IPS DF 6.9 (cell line): ENCODE measurements around the gene ASPSCR1.

ENCODE experiments used
- DNase-seq: peaks from one replicate; pipeline ENCODE4 v3.0.0-alpha.2; 2013; ENCODE audit warnings: low read depth, low spot score
- H3K27ac ChIP-seq: one replicate; pipeline ENCODE4 v1.5.1; 2013; ENCODE audit warnings: low read length, control low read depth
- H3K27me3 ChIP-seq: 2 replicates; pipeline ENCODE4 v1.6.1; 2013; ENCODE audit warnings: mild to moderate bottlenecking, low read length; ENCODE audit not compliant: control insufficient read depth, insufficient read depth
- H3K36me3 ChIP-seq: 2 replicates; pipeline ENCODE4 v1.6.1; 2013; ENCODE audit warnings: low read length; ENCODE audit not compliant: control insufficient read depth, insufficient read depth
- H3K4me1 ChIP-seq: 2 replicates; pipeline ENCODE4 v1.6.1; 2013; ENCODE audit warnings: low read length; ENCODE audit not compliant: control insufficient read depth, insufficient read depth
- H3K4me3 ChIP-seq: 2 replicates; pipeline ENCODE4 v1.5.1; 2013; ENCODE audit warnings: mild to moderate bottlenecking, low read length
- H3K9me3 ChIP-seq: 2 replicates; pipeline ENCODE4 v1.6.1; 2013; ENCODE audit warnings: low read length, inconsistent platforms; ENCODE audit not compliant: control insufficient read depth, insufficient read depth
- WGBS: extraction: QIAGEN DNeasy Blood & Tissue Kit; methylation state at CpG from one replicate; pipeline ENCODE4 v1.1.7; 2013; ENCODE audit warnings: mixed read lengths, missing lambda C conversion rate; ENCODE audit not compliant: insufficient read length, insufficient coverage; 5-methylcytosine and 5-hydroxymethylcytosine counted together

Gene ASPSCR1

DNA sequence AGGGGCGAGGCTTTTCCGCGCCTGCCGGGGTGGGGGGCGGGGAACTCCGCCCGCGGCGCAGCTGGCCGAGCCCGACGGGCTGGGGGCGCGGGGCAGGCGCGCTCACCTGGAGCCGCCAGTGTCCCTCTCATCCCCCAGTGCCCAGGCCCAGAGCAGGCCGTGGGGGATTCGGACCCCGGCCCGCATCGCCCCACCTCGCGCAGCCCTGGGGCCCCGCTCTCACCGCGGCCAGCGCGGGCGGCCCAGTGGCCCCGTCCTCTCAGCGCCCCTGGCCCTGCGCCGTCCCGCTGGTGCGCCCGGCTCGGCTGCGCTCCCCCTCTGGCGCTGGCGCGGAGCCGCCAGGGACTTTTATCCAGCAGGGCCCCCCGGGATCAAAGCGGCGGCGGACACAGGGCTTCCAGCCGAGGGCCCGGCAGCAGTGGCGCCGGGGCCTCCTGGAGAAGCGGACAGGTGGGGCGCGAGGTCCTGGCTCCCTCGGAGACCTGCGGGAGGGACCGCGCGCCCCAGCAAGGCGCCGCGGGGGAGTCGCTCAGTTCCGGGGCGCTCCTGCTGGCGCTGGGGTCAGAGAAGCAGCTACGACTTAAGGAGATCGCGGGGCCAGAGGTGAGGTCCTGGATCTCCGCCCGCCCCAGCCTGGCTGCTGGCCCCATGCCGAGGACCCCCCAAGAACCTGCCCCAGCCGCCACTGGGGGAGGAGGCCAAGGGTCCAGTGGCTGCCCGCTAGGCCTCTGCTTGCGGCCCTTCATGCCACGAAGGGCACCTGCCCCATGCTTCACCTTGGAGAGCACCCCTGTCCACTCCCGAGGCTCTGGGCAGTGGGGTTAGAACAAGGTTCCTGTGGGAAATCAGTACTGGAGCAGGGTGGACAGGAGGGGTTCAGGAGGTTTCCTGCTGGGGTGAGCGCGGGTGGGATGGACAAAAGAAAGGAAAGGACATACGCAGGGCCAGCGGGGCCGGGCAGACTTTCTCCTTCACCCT lies 15.6 kb upstream of the ASPSCR1 start:
- no peaks in the 10 kb centered on the region; the same call in 1 of the 2 replicates for H3K36me3 ChIP-seq
- H3K9me3 ChIP-seq = no peaks in the 10 kb centered on the region
- H3K27me3 ChIP-seq = peaks cover 37% of the 10 kb centered on the region
- DNase-seq = no peak
- no CpG with 5 or more reads among the region's 82 CpGs for WGBS
- H3K27ac ChIP-seq = no peak overlapping the region
- H3K4me3 ChIP-seq = peak overlapping the region; percentile 40; the same call in 1 of the 2 replicates
- peaks cover 5% of the 10 kb centered on the region; the same call in 1 of the 2 replicates for H3K4me1 ChIP-seq

DNA sequence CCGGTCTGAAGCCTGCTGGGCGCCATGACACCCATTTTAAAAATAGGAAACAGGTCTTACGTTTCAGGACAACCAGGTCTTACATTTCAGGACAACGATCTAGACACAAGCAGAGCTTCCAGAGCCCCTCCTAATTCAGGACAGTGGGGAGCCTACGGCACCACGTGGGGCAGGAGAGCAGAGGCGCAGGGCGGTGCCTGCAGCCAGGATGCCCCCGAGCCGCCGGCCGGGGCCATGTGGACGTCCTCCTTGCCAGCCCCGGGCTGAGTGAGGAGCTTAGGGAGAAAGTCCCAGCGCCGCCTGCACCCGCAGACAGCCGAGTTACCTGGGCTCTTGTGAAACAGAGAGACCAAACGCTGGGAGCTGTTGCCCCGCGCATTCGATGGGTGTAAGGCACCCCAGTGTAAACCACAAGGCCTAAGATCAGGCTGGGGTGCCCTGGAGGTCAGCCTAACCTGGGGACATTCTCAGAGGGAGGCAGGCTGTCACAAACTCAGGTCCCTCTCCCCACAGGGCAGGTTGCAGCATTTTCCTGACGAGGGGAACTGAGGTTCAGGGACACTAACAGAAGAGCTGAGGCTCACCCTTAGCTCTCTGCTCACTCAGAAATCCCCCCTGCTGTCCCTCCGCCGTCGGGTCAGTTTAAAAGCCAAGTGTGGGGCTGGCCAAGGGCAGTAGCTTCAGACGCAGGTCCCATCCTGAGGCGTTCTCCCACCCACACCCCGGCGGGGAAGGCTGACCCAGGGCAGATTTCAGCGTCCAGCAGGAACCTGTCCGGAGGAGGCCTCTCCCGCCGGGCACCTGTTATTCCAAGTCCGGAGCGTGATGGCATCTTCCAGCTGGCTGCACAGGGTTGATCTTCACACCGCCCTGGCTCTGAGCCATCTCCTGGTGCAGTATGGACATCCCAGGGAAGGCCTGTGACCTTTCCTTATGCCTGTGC lies 14.7 kb upstream of the ASPSCR1 start:
- Histone ChIP-seq H3K36me3 (no peaks in the 10 kb centered on the region; the same call in 1 of the 2 replicates), H3K9me3 (no peaks in the 10 kb centered on the region), H3K27ac (no peak overlapping the region), H3K4me1 (peaks cover 12% of the 10 kb centered on the region), H3K4me3 (no peak overlapping the region), H3K27me3 (peaks cover 37% of the 10 kb centered on the region)
- DNase-seq = no peak
- WGBS = no CpG with 5 or more reads among the region's 37 CpGs

DNA sequence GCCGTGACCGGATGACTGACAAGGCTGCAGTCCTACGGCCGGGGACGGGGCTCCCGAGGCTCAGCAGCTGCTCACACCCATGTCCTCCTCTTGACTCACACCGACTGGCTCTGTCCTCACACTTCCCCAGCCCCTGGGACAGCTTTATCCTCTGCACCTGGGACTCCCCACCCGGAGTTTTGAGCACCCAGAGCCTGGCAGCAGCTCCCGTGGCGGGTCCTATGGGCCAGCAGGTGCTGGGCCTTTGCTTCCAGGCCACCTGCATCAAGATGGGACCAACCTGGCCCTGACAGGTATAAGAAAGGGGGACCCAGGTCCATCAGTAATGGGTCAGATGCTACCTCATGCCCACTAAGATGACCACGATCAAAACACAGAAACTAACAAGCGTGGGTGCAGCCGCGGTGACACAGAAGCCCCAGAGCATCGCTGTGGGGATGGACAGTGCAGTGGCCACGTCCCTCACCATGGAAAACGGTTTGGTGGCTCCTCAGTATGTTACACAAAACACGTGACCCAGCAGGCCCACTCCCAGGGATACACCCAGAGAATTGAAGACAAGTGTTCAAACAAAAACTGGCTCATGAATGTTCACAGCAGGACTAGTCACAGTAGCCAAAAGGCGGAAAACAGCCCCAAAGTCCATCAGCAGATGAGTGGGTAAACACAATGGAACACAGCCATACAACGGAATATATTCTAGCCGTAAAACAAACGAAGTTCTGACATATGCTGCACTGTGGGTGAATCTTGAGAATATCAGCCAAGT lies 13.2 kb upstream of the ASPSCR1 start:
- peaks cover 24% of the 10 kb centered on the region for H3K27me3 ChIP-seq
- peaks cover 13% of the 10 kb centered on the region for H3K4me1 ChIP-seq
- no peak for DNase-seq

DNA sequence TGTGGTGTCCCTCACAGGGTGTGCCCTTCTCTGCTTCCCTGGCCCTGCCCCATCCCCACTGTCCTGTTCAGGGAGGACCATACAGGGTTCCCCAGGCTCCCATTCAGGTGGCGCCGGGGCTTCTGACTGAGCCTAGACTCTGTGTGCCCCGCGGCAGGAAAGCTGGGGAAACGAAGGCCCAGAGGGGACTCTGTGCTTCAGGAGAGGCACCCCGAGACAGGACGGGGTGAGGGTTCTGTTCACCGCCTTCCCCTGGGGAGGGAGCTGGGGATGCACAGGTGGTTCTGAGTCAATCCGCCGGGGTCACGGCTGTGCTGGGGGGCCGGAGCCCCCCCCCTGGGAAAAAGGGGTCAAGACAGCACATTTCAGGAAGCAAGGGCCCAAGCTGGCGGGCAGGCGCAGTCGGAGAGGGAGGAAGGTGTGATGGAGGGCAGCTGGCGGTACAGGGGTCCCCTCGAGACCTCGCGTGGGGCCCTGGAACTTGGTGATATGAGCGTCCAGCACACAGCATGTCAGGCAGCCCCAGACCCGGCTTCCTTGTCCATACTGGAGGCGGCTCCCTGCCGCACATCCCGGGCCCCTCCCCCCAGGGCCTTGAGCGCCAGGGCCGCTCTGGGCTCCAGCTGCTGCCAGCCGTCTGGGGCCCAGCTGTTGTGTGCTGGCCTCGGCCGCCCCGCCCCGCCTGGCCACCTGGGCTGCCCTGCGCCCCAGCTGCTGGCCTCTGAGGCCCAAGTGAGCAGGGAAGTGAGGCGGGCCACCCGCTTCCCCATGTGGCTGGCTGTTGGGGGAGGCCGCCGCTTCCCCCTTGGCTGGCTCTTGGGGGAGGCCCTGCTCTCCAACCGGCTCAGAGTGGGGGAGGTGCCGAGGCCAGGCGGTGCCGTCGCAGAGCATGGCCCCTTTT lies 10.8 kb upstream of the ASPSCR1 start:
- no peak overlapping the region for H3K4me3 ChIP-seq
- H3K27me3 ChIP-seq = peaks cover 13% of the 10 kb centered on the region
- no CpG with 5 or more reads among the region's 41 CpGs for WGBS
- H3K27ac ChIP-seq = no peak overlapping the region
- no peak for DNase-seq
- no peaks in the 10 kb centered on the region for H3K36me3 ChIP-seq
- H3K4me1 ChIP-seq = peaks cover 13% of the 10 kb centered on the region
- H3K9me3 ChIP-seq = no peaks in the 10 kb centered on the region

More for the DNA sequence above, 13.2 kb upstream of the ASPSCR1 start:
- no peak overlapping the region for H3K4me3 ChIP-seq
- no peaks in the 10 kb centered on the region for H3K9me3 ChIP-seq
- no CpG with 5 or more reads among the region's 22 CpGs for WGBS
- H3K36me3 ChIP-seq = no peaks in the 10 kb centered on the region; the same call in 1 of the 2 replicates
- H3K27ac ChIP-seq = no peak overlapping the region

DNA sequence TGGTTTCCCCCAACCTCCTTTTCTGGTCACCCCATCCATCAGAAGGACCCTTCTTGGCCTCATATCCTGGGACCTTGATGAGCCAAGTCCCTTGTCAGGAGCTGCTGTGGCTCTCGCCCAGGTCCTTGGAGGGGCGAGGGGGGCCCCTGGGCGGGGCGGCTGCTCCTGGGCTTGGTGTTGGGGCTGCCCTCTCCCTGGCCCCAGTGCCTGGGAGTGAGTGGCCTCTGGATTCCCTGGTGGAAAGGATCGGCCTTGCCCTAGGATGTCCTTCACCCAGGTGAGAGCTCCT lies 10.2 kb upstream of the ASPSCR1 start:
- Histone ChIP-seq H3K27ac (no peak overlapping the region), H3K4me3 (no peak overlapping the region), H3K4me1 (peaks cover 13% of the 10 kb centered on the region), H3K27me3 (peaks cover 10% of the 10 kb centered on the region), H3K36me3 (no peaks in the 10 kb centered on the region), H3K9me3 (no peaks in the 10 kb centered on the region)
- no peak for DNase-seq
- no CpG with 5 or more reads among the region's 5 CpGs for WGBS

DNA sequence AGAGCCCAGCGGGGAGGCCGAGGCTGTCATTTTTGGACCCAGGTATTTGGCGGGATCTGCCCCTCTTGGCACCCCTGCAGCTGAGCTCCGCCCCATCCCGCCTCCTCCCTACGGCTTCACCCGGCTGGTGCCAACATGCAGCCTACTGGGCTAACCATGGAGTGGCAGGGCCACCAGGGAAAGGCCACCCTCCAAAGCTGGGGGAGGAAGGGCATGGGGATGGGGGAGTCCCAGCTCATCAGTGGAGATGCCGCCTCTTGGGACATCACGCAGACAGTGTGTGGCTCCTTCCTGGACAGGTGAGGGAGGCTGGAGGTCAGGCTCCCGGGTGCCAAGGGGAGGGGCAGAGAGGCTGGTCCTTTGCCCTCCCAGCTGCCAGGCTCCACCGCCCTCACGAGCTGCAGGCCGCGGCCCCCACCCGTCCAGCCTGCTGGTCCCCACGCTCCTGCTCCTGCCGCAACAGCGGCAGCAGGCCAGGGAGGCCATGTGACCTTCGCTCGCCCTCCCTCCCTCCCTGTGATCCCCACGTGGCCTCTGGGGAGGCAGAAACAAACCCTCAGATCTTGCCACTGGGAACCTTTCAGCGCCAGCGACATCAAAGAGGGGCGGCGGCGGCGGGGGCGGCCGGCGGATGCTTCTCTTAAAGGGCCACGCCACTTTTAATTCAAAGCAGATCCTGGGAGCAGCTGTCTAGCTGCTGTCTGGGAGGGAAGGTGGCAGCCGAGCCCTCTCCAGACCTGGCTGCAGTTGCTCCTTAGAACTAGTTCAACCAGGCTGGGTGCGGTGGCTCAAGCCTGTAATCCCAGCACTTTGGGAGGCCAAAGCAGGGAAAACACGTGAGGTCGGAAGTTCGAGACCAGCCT lies 9.7 kb upstream of the ASPSCR1 start:
- Histone ChIP-seq H3K27me3 (peaks cover 5% of the 10 kb centered on the region), H3K9me3 (no peaks in the 10 kb centered on the region), H3K4me3 (no peak overlapping the region), H3K36me3 (no peaks in the 10 kb centered on the region), H3K4me1 (peaks cover 13% of the 10 kb centered on the region), H3K27ac (no peak overlapping the region)
- WGBS = no CpG with 5 or more reads among the region's 36 CpGs
- no peak for DNase-seq

DNA sequence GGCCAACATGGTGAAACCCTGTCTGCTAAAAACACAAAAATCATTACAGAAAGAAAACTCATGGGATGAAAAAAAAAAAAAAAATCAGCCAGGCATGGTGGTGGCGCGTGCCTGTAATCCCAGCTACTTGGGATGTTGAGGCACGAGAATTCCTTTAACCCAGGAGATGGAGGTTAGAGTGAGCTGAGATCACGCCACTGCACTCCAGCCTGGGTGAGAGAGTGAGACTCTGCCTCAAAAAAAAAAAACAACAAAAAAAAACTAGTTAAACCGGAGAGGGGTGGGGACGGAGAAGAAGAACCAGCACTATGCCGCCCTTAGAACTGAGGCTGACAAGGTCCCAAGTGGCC lies 9.1 kb upstream of the ASPSCR1 start:
- H3K4me3 ChIP-seq = no peak overlapping the region
- DNase-seq = no peak
- H3K36me3 ChIP-seq = no peaks in the 10 kb centered on the region
- H3K9me3 ChIP-seq = no peaks in the 10 kb centered on the region
- H3K27ac ChIP-seq = no peak overlapping the region
- no peaks in the 10 kb centered on the region for H3K27me3 ChIP-seq
- peaks cover 13% of the 10 kb centered on the region for H3K4me1 ChIP-seq
- no CpG with 5 or more reads among the region's 7 CpGs for WGBS

DNA sequence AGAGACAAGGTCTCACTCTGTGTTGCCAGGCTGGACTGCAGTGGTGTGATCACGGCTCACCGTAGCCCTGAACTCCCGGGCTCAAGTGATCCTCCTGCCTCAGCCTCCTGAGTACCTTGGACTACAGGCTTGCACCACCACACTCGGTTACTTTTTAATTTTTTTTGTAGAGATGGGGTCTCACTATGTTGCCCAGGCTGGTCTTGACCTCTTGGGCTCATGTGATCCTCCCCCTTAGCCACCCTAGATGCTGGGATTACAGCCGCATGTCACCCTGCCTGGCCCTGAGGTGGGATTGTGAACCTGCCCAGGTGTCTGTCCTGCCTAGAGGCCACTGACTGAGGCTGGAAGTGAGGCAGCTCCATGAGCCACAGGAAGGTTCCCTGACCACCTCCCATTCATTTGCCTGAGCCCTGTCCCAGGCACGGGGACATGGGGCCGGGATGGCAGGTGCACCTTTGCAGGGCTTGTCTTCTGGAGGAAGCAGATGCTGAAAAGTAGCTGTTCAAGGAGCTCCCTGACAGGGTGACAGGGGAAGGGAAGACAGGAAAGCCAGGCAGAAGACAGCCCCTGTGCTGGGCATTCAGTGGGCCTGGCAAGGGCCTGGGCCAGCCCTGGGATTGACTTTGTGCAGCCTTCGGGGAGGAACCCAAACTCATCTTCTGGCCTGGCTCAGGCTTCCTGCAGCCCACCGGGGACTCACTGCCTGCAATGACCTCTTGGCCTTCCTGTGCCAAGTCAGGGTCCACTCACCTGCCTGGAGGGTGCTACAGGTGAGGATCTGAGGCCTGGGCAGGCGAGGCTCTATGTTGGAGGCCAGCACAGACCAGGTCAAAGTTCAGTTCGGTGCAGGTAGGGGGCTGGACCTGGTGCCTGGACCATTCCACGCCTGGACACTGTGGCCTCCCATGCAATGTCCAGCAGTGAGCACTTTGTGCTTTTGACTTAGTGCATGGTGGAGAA lies 8.3 kb upstream of the ASPSCR1 start:
- no peak for DNase-seq
- peaks cover 13% of the 10 kb centered on the region for H3K4me1 ChIP-seq
- no peak overlapping the region for H3K4me3 ChIP-seq
- WGBS = no CpG with 5 or more reads among the region's 12 CpGs
- no peak overlapping the region for H3K27ac ChIP-seq
- no peaks in the 10 kb centered on the region for H3K9me3 ChIP-seq
- H3K27me3 ChIP-seq = no peaks in the 10 kb centered on the region
- no peaks in the 10 kb centered on the region for H3K36me3 ChIP-seq
